Neural progenitor cell (in vitro differentiated cells): Measurements from ENCODE around the gene ATF7IP. TPM values are rescaled to one million over a fixed set of nuclear protein-coding genes. Genes with fewer than 3 reads are reported as not detected.

Experiments used
- DNase-seq: peaks from one replicate; pipeline ENCODE4 v3.0.0-alpha.2; 2016; ENCODE audit warnings: low spot score
- H2AFZ ChIP-seq: fragments of 200-600 bp; sonication (generic); replicated peaks from 2 replicates; pipeline ENCODE4 v1.6.1; 2016; ENCODE audit warnings: antibody characterized with exemption
- H3F3A ChIP-seq: fragments of 200-600 bp; sonication (generic); 2 replicates; pipeline ENCODE4 v1.6.1; 2016; ENCODE audit warnings: antibody characterized with exemption, low read depth
- H3K27ac ChIP-seq: fragments of 200-600 bp; sonication (generic); 2 replicates; pipeline ENCODE4 v1.5.1; 2016; ENCODE audit warnings: mild to moderate bottlenecking
- H3K27me3 ChIP-seq: fragments of 200-600 bp; sonication (generic); 2 replicates; pipeline ENCODE4 v1.6.1; 2016; ENCODE audit warnings: mild to moderate bottlenecking, moderate library complexity
- H3K36me3 ChIP-seq: fragments of 200-600 bp; sonication (generic); 2 replicates; pipeline ENCODE4 v1.5.1; 2016
- H3K4me1 ChIP-seq: fragments of 200-600 bp; sonication (generic); 2 replicates; pipeline ENCODE4 v1.6.1; 2016; ENCODE audit warnings: mixed run types
- H3K4me2 ChIP-seq: fragments of 200-600 bp; sonication (generic); 2 replicates; pipeline ENCODE4 v1.6.1; 2016
- H3K4me3 ChIP-seq: fragments of 200-600 bp; sonication (generic); 2 replicates; pipeline ENCODE4 v1.5.1; 2016
- H3K79me2 ChIP-seq: fragments of 200-600 bp; sonication (generic); 2 replicates; pipeline ENCODE4 v1.6.1; 2016; ENCODE audit warnings: low read depth
- H3K9ac ChIP-seq: fragments of 200-600 bp; sonication (generic); 2 replicates; pipeline ENCODE4 v1.6.1; 2016
- H3K9me3 ChIP-seq: fragments of 200-600 bp; sonication (generic); 2 replicates; pipeline ENCODE4 v1.5.1; 2016; ENCODE audit warnings: low read depth
- H4K20me1 ChIP-seq: fragments of 200-600 bp; sonication (generic); 2 replicates; pipeline ENCODE4 v1.6.1; 2016; ENCODE audit warnings: low read depth
- H3K27ac Mint-ChIP-seq: 3 replicates; pipeline ENCODE4 v1.8.0; 2021; ENCODE audit warnings: mixed read lengths
- H3K27me3 Mint-ChIP-seq: 2 replicates; pipeline ENCODE4 v1.8.0; 2022; ENCODE audit warnings: low read depth, mild to moderate bottlenecking, inconsistent platforms, moderate library complexity, mixed read lengths; ENCODE audit not compliant: insufficient read depth
- H3K36me3 Mint-ChIP-seq: 3 replicates; pipeline ENCODE4 v1.8.0; 2021; ENCODE audit warnings: mixed read lengths
- H3K4me1 Mint-ChIP-seq: 3 replicates; pipeline ENCODE4 v1.8.0; 2021; ENCODE audit warnings: mixed read lengths
- H3K4me3 Mint-ChIP-seq: 3 replicates; pipeline ENCODE4 v1.8.0; 2021; ENCODE audit warnings: mild to moderate bottlenecking, moderate library complexity, mixed read lengths
- H3K9me3 Mint-ChIP-seq: 3 replicates; pipeline ENCODE4 v1.8.0; 2020; ENCODE audit warnings: mixed read lengths
- EZH2 ChIP-seq: fragments of 200-600 bp; sonication (generic); IDR thresholded peaks from 2 replicates; pipeline ENCODE4 v1.6.1; 2017; ENCODE audit warnings: antibody characterized with exemption, mild to moderate bottlenecking, moderate library complexity
- EZH2phosphoT487 ChIP-seq: fragments of 200-600 bp; sonication (generic); IDR thresholded peaks from 2 replicates; pipeline ENCODE4 v1.6.1; 2017; ENCODE audit warnings: antibody characterized with exemption
- total RNA-seq: library from RNA; depleted of rRNA; stranded (reverse); fragments of >200 nt; gene quantifications from 2 replicates; pipeline ENCODE4 v1.2.3, GENCODE V29; 2015; ENCODE audit warnings: low replicate concordance
- TF ChIP-seq, protein P1 (sequence below): fragments of 200-600 bp; sonication (generic); IDR thresholded peaks from 2 replicates; pipeline ENCODE4 v1.5.1; 2017; ENCODE audit warnings: antibody characterized with exemption, mild to moderate bottlenecking

The ATF7IP gene
- total RNA-seq, 1 donor from 2014 or later: 187 TPM

DNA sequence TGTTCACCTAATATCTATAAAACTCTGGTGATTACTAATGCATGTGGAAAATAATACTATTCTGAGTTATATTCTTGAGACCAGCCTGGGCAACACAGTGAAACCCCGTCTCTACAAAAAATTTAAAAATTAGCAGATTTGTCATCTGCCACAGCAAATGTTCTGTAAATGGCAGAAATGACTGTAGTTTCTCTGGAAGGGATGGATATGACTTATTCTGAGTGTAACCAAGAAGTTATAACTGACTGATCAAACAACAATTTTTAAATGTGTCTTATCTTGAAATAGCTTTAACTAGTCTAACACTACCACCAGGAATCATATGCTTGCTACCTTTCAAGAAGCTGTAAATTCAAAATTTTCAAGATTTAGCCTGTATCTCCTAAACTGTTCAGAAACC is 113.5 kb downstream of the ATF7IP start:
- TF ChIP-seq EZH2phosphoT487 (no peak), EZH2 (no peak)
- TF ChIP-seq, protein P1, sequence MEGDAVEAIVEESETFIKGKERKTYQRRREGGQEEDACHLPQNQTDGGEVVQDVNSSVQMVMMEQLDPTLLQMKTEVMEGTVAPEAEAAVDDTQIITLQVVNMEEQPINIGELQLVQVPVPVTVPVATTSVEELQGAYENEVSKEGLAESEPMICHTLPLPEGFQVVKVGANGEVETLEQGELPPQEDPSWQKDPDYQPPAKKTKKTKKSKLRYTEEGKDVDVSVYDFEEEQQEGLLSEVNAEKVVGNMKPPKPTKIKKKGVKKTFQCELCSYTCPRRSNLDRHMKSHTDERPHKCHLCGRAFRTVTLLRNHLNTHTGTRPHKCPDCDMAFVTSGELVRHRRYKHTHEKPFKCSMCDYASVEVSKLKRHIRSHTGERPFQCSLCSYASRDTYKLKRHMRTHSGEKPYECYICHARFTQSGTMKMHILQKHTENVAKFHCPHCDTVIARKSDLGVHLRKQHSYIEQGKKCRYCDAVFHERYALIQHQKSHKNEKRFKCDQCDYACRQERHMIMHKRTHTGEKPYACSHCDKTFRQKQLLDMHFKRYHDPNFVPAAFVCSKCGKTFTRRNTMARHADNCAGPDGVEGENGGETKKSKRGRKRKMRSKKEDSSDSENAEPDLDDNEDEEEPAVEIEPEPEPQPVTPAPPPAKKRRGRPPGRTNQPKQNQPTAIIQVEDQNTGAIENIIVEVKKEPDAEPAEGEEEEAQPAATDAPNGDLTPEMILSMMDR: no peak
- Histone ChIP-seq H3K4me2 (no peak overlapping the region), H3K27me3 (no peaks in the 10 kb centered on the region), H3K9me3 (peaks cover 6% of the 10 kb centered on the region), H3K27ac (no peak overlapping the region), H3K4me3 (no peak overlapping the region), H3K4me1 (no peaks in the 10 kb centered on the region), H3K79me2 (peaks cover 29% of the 10 kb centered on the region), H2AFZ (no peak overlapping the region), H4K20me1 (no peaks in the 10 kb centered on the region), H3K36me3 (peaks cover 61% of the 10 kb centered on the region), H3K9ac (no peak overlapping the region), H3F3A (no peaks in the 10 kb centered on the region)
- Mint-ChIP-seq H3K27me3 (no peaks in the 10 kb centered on the region), H3K27ac (no peak overlapping the region), H3K4me1 (no peaks in the 10 kb centered on the region), H3K9me3 (peaks cover 15% of the 10 kb centered on the region), H3K4me3 (no peak overlapping the region), H3K36me3 (peaks cover 61% of the 10 kb centered on the region)
- DNase-seq: no peak

DNA sequence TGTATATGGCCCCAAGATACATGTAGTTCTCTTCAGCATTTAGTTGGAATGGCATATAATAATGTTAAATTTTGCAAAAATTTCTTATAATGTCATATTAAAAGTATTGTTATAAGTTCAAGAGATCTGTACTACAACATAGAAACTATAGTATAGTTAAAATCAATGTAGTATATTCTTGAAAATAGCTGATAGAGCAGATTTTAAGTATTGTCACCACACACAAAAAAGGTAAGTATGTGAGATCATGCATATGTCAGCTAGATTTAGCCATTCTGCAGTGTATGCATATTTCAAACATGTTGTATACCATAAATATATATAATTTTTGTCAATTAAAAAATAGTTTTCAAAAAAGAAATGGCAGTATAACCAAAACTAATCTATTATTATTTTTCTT is 115.7 kb downstream of the ATF7IP start:
- Histone ChIP-seq H3K36me3 (peaks cover 40% of the 10 kb centered on the region), H3K27me3 (no peaks in the 10 kb centered on the region), H3K4me2 (no peak overlapping the region), H3K27ac (no peak overlapping the region), H2AFZ (no peak overlapping the region), H3K9ac (no peak overlapping the region), H3K4me3 (no peak overlapping the region), H3K79me2 (peaks cover 8% of the 10 kb centered on the region), H4K20me1 (no peaks in the 10 kb centered on the region), H3K4me1 (no peaks in the 10 kb centered on the region), H3F3A (no peaks in the 10 kb centered on the region), H3K9me3 (no peaks in the 10 kb centered on the region)
- H3K27ac Mint-ChIP-seq: no peak overlapping the region
- no peak overlapping the region for H3K4me3 Mint-ChIP-seq
- H3K9me3 Mint-ChIP-seq: no peaks in the 10 kb centered on the region
- TF ChIP-seq EZH2phosphoT487: no peak
- TF ChIP-seq, protein P1: no peak
- TF ChIP-seq EZH2: no peak
- H3K36me3 Mint-ChIP-seq: peaks cover 59% of the 10 kb centered on the region
- H3K4me1 Mint-ChIP-seq: no peaks in the 10 kb centered on the region
- no peaks in the 10 kb centered on the region for H3K27me3 Mint-ChIP-seq
- no peak for DNase-seq

DNA sequence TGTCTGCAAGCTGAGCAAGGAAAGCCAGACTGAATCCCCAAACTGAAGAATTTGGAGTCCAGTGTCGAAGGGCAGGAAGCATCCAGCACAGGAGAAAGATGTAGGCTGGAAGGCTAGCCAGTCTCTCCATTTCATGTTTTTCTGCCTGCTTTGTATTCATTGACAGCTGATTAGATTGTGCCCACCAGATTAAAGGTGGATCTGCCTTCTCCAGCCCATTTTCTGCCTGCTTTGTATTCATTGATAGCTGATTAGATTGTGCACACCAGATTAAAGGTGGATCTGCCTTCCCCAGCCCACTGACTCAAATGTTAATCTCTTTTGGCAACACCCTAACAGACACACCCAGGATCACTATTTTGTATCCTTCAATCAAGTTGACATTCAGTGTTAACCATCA is 116.9 kb downstream of the ATF7IP start:
- Mint-ChIP-seq H3K9me3 (no peaks in the 10 kb centered on the region), H3K4me1 (no peaks in the 10 kb centered on the region), H3K36me3 (peaks cover 66% of the 10 kb centered on the region), H3K27ac (no peak overlapping the region), H3K27me3 (no peaks in the 10 kb centered on the region), H3K4me3 (no peak overlapping the region)
- H3K27ac ChIP-seq: no peak overlapping the region
- H3K4me2 ChIP-seq: no peak overlapping the region
- no peaks in the 10 kb centered on the region for H3F3A ChIP-seq
- H3K9me3 ChIP-seq: no peaks in the 10 kb centered on the region
- H3K36me3 ChIP-seq: peaks cover 31% of the 10 kb centered on the region
- H3K4me3 ChIP-seq: no peak overlapping the region
- no peaks in the 10 kb centered on the region for H3K27me3 ChIP-seq
- H3K79me2 ChIP-seq: peaks cover 3% of the 10 kb centered on the region
- H4K20me1 ChIP-seq: no peaks in the 10 kb centered on the region
- DNase-seq: no peak
- TF ChIP-seq, protein P1: no peak
- TF ChIP-seq EZH2 (no peak), EZH2phosphoT487 (no peak)
- H2AFZ ChIP-seq: no peak overlapping the region
- H3K4me1 ChIP-seq: no peaks in the 10 kb centered on the region
- no peak overlapping the region for H3K9ac ChIP-seq
